Upper lobe of right lung (tissue), 1 donor: ENCODE measurements around the gene NTNG1. TPM values are rescaled to one million over a fixed set of nuclear protein-coding genes. Genes with fewer than 3 reads are reported as not detected.

ENCODE experiments used
- ATAC-seq: fragments of 200-7000 bp; cut with Tn5 transposase; one replicate; pipeline ENCODE4 v1.9.1; 2020; ENCODE audit warnings: mild to moderate bottlenecking, moderate library complexity
- DNase-seq: peaks from one replicate; pipeline ENCODE4 v3.0.0-alpha.2; 2020
- H3K27ac ChIP-seq: fragments of 200-600 bp; one replicate; pipeline ENCODE4 v1.8.0; 2022
- H3K27me3 ChIP-seq: fragments of 200-600 bp; one replicate; pipeline ENCODE4 v1.8.0; 2022; ENCODE audit warnings: mild to moderate bottlenecking
- H3K36me3 ChIP-seq: fragments of 200-600 bp; one replicate; pipeline ENCODE4 v1.8.0; 2022
- H3K4me1 ChIP-seq: fragments of 200-600 bp; one replicate; pipeline ENCODE4 v1.8.0; 2022
- H3K4me3 ChIP-seq: fragments of 200-600 bp; one replicate; pipeline ENCODE4 v1.8.0; 2022; ENCODE audit warnings: mild to moderate bottlenecking
- H3K9me3 ChIP-seq: fragments of 200-600 bp; one replicate; pipeline ENCODE4 v1.8.0; 2022
- intact Hi-C: fragments of 100-400 bp; cut with DNase I; formaldehyde crosslinking; loops from one replicate; pipeline ENCODE4 v1.11.0; 2022
- total RNA-seq: library from RNA; stranded (reverse); fragmentation: NEBNext Ultra II Directional; extraction: Animal tissue kit (Norgen Biotek cat#: 25700); gene quantifications from one replicate; pipeline ENCODE4 v1.2.1, GENCODE V29; 2021
- TF ChIP-seq, protein P1 (sequence below): fragments of 200-600 bp; IDR thresholded peaks from one replicate; pipeline ENCODE4 v1.8.0; 2022; ENCODE audit warnings: antibody characterized with exemption
- donor health status: DM: no; HTN: yes; CAD: no; lungs with severe emphysema.

Gene NTNG1
- total RNA-seq, 1 donor from 2014 or later: 12.6 TPM

GRCh38 chr1:107473065-107473464 is 332.2 kb downstream of the NTNG1 start:
- Histone ChIP-seq H3K4me1 (no peaks in the 10 kb centered on the region), H3K4me3 (no peak overlapping the region), H3K27me3 (peaks cover 8% of the 10 kb centered on the region), H3K27ac (no peak overlapping the region), H3K36me3 (no peaks in the 10 kb centered on the region), H3K9me3 (no peaks in the 10 kb centered on the region)
- intact Hi-C loops: no loop called here
- TF ChIP-seq, protein P1, sequence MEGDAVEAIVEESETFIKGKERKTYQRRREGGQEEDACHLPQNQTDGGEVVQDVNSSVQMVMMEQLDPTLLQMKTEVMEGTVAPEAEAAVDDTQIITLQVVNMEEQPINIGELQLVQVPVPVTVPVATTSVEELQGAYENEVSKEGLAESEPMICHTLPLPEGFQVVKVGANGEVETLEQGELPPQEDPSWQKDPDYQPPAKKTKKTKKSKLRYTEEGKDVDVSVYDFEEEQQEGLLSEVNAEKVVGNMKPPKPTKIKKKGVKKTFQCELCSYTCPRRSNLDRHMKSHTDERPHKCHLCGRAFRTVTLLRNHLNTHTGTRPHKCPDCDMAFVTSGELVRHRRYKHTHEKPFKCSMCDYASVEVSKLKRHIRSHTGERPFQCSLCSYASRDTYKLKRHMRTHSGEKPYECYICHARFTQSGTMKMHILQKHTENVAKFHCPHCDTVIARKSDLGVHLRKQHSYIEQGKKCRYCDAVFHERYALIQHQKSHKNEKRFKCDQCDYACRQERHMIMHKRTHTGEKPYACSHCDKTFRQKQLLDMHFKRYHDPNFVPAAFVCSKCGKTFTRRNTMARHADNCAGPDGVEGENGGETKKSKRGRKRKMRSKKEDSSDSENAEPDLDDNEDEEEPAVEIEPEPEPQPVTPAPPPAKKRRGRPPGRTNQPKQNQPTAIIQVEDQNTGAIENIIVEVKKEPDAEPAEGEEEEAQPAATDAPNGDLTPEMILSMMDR: no peak
- DNase-seq (no peak), ATAC-seq (no peak)

GRCh38 chr1:107474877-107475612 is 334.2 kb downstream of the NTNG1 start:
- Histone ChIP-seq H3K9me3 (no peaks in the 10 kb centered on the region), H3K4me1 (no peaks in the 10 kb centered on the region), H3K4me3 (no peak overlapping the region), H3K36me3 (no peaks in the 10 kb centered on the region), H3K27ac (no peak overlapping the region), H3K27me3 (peaks cover 11% of the 10 kb centered on the region)
- intact Hi-C loops: no loop called here
- TF ChIP-seq, protein P1: no peak
- DNase-seq: no peak
- no peak for ATAC-seq

GRCh38 chr1:107477233-107477632 is 336.4 kb downstream of the NTNG1 start:
- H3K36me3 ChIP-seq: no peaks in the 10 kb centered on the region
- H3K27me3 ChIP-seq: peaks cover 13% of the 10 kb centered on the region
- DNase-seq (no peak), ATAC-seq (no peak)
- H3K9me3 ChIP-seq: no peaks in the 10 kb centered on the region
- H3K27ac ChIP-seq: no peak overlapping the region
- no peaks in the 10 kb centered on the region for H3K4me1 ChIP-seq
- intact Hi-C loops: no loop called here
- H3K4me3 ChIP-seq: no peak overlapping the region
- TF ChIP-seq, protein P1: no peak

DNA sequence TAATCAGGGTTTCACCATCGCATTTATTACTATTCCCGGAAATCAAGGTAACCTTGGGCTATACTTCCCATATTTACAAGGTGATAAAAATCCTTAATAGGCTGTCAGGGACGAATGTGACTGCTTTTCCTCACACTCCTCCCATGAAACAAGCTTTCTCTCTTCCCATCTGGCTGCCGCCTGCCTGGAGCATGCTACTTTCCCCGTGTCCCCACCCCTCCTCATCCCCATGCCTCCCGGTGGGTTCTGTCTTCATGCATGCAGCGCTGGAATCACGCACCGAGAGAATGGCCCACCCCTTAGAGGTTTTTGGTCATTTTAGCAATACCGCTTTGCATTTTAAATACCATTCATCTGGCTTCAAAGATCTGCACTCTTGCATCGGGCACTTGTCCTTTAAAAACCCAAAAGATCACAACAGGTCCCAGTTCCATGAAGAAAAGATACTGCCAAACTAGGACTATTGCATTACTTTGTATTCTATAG is 339.1 kb downstream of the NTNG1 start:
- TF ChIP-seq, protein P1: no peak
- Histone ChIP-seq H3K36me3 (no peaks in the 10 kb centered on the region), H3K27me3 (peaks cover 11% of the 10 kb centered on the region), H3K4me3 (no peak overlapping the region), H3K4me1 (no peaks in the 10 kb centered on the region), H3K9me3 (no peaks in the 10 kb centered on the region), H3K27ac (no peak overlapping the region)
- DNase-seq: no peak
- no peak for ATAC-seq
- intact Hi-C loops: no loop called here

DNA sequence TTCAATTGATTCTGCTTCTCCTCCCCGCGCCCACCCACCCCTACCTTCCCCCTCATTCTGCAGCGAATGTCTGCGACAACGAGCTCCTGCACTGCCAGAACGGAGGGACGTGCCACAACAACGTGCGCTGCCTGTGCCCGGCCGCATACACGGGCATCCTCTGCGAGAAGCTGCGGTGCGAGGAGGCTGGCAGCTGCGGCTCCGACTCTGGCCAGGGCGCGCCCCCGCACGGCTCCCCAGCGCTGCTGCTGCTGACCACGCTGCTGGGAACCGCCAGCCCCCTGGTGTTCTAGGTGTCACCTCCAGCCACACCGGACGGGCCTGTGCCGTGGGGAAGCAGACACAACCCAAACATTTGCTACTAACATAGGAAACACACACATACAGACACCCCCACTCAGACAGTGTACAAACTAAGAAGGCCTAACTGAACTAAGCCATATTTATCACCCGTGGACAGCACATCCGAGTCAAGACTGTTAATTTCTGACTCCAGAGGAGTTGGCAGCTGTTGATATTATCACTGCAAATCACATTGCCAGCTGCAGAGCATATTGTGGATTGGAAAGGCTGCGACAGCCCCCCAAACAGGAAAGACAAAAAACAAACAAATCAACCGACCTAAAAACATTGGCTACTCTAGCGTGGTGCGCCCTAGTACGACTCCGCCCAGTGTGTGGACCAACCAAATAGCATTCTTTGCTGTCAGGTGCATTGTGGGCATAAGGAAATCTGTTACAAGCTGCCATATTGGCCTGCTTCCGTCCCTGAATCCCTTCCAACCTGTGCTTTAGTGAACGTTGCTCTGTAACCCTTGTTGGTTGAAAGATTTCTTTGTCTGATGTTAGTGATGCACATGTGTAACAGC is 339.9 kb downstream of the NTNG1 start:
- intact Hi-C loops: no loop called here
- peaks cover 15% of the 10 kb centered on the region for H3K27me3 ChIP-seq
- ATAC-seq (peak; percentile 65), DNase-seq (no peak)
- no peak overlapping the region for H3K4me3 ChIP-seq
- H3K9me3 ChIP-seq: no peaks in the 10 kb centered on the region
- TF ChIP-seq, protein P1: peak; percentile 18
- H3K36me3 ChIP-seq: no peaks in the 10 kb centered on the region
- H3K4me1 ChIP-seq: no peaks in the 10 kb centered on the region
- H3K27ac ChIP-seq: no peak overlapping the region
